GM23338 (cell line): Measurements from ENCODE around the gene LDLRAD3. TPM values are rescaled to one million over a fixed set of nuclear protein-coding genes. Genes with fewer than 3 reads are reported as not detected.

Experiments used
- ATAC-seq: fragments of 200-7000 bp; cut with Tn5 transposase; 3 replicates; pipeline ENCODE4 v1.9.1; 2020
- DNase-seq: peaks from one replicate; pipeline ENCODE4 v3.0.0-alpha.2; 2015; ENCODE audit warnings: low spot score
- H2AFZ ChIP-seq: fragments of 200-600 bp; sonication (generic); 2 replicates; pipeline ENCODE4 v1.8.0; 2016; ENCODE audit warnings: antibody characterized with exemption, mild to moderate bottlenecking, moderate library complexity
- H3F3A ChIP-seq: fragments of 200-600 bp; sonication (generic); replicated peaks from 2 replicates; pipeline ENCODE4 v1.8.0; 2017; ENCODE audit warnings: antibody characterized with exemption, mixed run types, low read depth
- H3K27ac ChIP-seq: fragments of 200-600 bp; sonication (generic); 2 replicates; pipeline ENCODE4 v1.6.1; 2016; ENCODE audit warnings: low read depth
- H3K27me3 ChIP-seq: fragments of 200-600 bp; sonication (generic); 2 replicates; pipeline ENCODE4 v1.8.0; 2016; ENCODE audit warnings: mild to moderate bottlenecking, mixed run types, moderate library complexity; ENCODE audit not compliant: insufficient read depth
- H3K36me3 ChIP-seq: fragments of 200-600 bp; sonication (generic); 2 replicates; pipeline ENCODE4 v1.8.0; 2016; ENCODE audit warnings: mild to moderate bottlenecking; ENCODE audit not compliant: insufficient read depth
- H3K4me1 ChIP-seq: fragments of 200-600 bp; sonication (generic); 2 replicates; pipeline ENCODE4 v1.8.0; 2016; ENCODE audit warnings: mild to moderate bottlenecking, moderate library complexity; ENCODE audit not compliant: insufficient read depth
- H3K4me2 ChIP-seq: fragments of 200-600 bp; sonication (generic); 2 replicates; pipeline ENCODE4 v1.7.1; 2017; ENCODE audit warnings: mixed run types
- H3K4me3 ChIP-seq: fragments of 200-600 bp; sonication (generic); 2 replicates; pipeline ENCODE4 v1.6.1; 2016; ENCODE audit warnings: mixed run types
- H3K79me2 ChIP-seq: fragments of 200-600 bp; sonication (generic); replicated peaks from 2 replicates; pipeline ENCODE4 v1.8.0; 2017; ENCODE audit warnings: mild to moderate bottlenecking; ENCODE audit not compliant: insufficient read depth
- H3K9me2 ChIP-seq: fragments of 200-600 bp; sonication (generic); 2 replicates; pipeline ENCODE4 v1.8.0; 2017; ENCODE audit not compliant: insufficient read depth
- H4K20me1 ChIP-seq: fragments of 200-600 bp; sonication (generic); replicated peaks from 2 replicates; pipeline ENCODE4 v1.8.0; 2017; ENCODE audit warnings: mild to moderate bottlenecking; ENCODE audit not compliant: insufficient read depth
- H3K27ac Mint-ChIP-seq: 2 replicates; pipeline ENCODE4 v1.8.0; 2020; ENCODE audit warnings: inconsistent platforms, mild to moderate bottlenecking, moderate library complexity, mixed read lengths
- H3K27me3 Mint-ChIP-seq: 3 replicates; pipeline ENCODE4 v1.8.0; 2022; ENCODE audit warnings: low read depth, mild to moderate bottlenecking, moderate library complexity, mixed read lengths, inconsistent platforms; ENCODE audit not compliant: insufficient read depth, poor library complexity
- H3K36me3 Mint-ChIP-seq: 3 replicates; pipeline ENCODE4 v1.8.0; 2021; ENCODE audit warnings: low read depth, mild to moderate bottlenecking, inconsistent platforms, moderate library complexity, mixed read lengths
- H3K4me1 Mint-ChIP-seq: 3 replicates; pipeline ENCODE4 v1.8.0; 2020; ENCODE audit warnings: mild to moderate bottlenecking, inconsistent platforms, mixed read lengths
- H3K4me3 Mint-ChIP-seq: 3 replicates; pipeline ENCODE4 v1.8.0; 2021; ENCODE audit warnings: moderate library complexity, mild to moderate bottlenecking, inconsistent platforms, mixed read lengths
- H3K9me3 Mint-ChIP-seq: 3 replicates; pipeline ENCODE4 v1.8.0; 2020; ENCODE audit warnings: moderate library complexity, mild to moderate bottlenecking, inconsistent platforms, mixed read lengths
- EZH2phosphoT487 ChIP-seq: fragments of 200-600 bp; sonication (generic); IDR thresholded peaks from one replicate; pipeline ENCODE4 v1.8.1; 2018; ENCODE audit warnings: antibody characterized with exemption; ENCODE audit not compliant: unreplicated experiment
- NANOG ChIP-seq: IDR thresholded peaks from 2 replicates; pipeline ENCODE4 v1.6.1; 2016; ENCODE audit warnings: antibody characterized with exemption, borderline replicate concordance
- REST ChIP-seq: IDR thresholded peaks from one replicate; pipeline ENCODE4 v1.6.1; 2018; ENCODE audit warnings: antibody characterized with exemption; ENCODE audit not compliant: unreplicated experiment
- ZNF462 ChIP-seq: fragments of 250-450 bp; sonication (Bioruptor Pico); IDR thresholded peaks from 2 replicates; pipeline ENCODE4 v1.5.0; 2020; ENCODE audit warnings: mild to moderate bottlenecking, moderate library complexity
- polyA plus RNA-seq: library from polyadenylated mRNA; unstranded; fragments of >200 nt; fragmentation: Nextera tagmentation; extraction: Ambion mirVana; gene quantifications from 2 replicates; pipeline ENCODE4 v1.2.1, GENCODE V29; 2016
- total RNA-seq: library from RNA; depleted of rRNA; stranded (reverse); fragments of >200 nt; shearing (Covaris generic); gene quantifications from 2 replicates; pipeline ENCODE4 v1.2.3, GENCODE V29; 2014

The LDLRAD3 gene
- total and polyA plus RNA-seq, 2 experiments from 2014 or later: 8.5 to 19.4 TPM

GRCh38 chr11:36092314-36093030 is 148.6 kb downstream of the LDLRAD3 start:
- Histone ChIP-seq H3K4me1 (peaks cover 16% of the 10 kb centered on the region), H3K27ac (peak overlapping the region; percentile 89), H3K4me2 (no peak overlapping the region; the same call in 1 of the 2 replicates), H2AFZ (no peak overlapping the region), H3F3A (no peaks in the 10 kb centered on the region), H3K4me3 (no peak overlapping the region), H4K20me1 (no peaks in the 10 kb centered on the region), H3K36me3 (peaks cover 15% of the 10 kb centered on the region; the same call in 1 of the 2 replicates), H3K79me2 (no peaks in the 10 kb centered on the region), H3K9me2 (peaks cover 6% of the 10 kb centered on the region; the same call in 1 of the 2 replicates), H3K27me3 (no peaks in the 10 kb centered on the region)
- Mint-ChIP-seq H3K9me3 (peaks cover 28% of the 10 kb centered on the region), H3K36me3 (peaks cover 50% of the 10 kb centered on the region), H3K27me3 (peaks cover 4% of the 10 kb centered on the region), H3K4me1 (peaks cover 31% of the 10 kb centered on the region), H3K4me3 (peak overlapping the region; percentile 8; the same call in 1 of the 3 replicates), H3K27ac (peak overlapping the region; percentile 84)
- TF ChIP-seq REST (no peak), EZH2phosphoT487 (no peak), NANOG (peak; percentile 55; the same call in 1 of the 2 replicates), ZNF462 (peak; percentile 84)
- DNase-seq: peak; percentile 92
- ATAC-seq: peak; percentile 90
